GM21526 (cell line): ENCODE data around the gene KIF1A.
"Not testable (repeated sequence)": the region's sequence is repeated elsewhere in the genome, so short reads cannot be mapped to it uniquely, and the experiment has no call there.

ENCODE experiments used
- ATAC-seq: cut with Tn5 transposase; IDR thresholded peaks from one replicate; pipeline ENCODE4 v1.9.1; 2021; ENCODE audit warnings: moderate library complexity; ENCODE audit not compliant: unreplicated experiment, low FRiP score

Gene KIF1A

GRCh38 chr2:240705204-240705791, 114.7 kb downstream of the KIF1A start:
- no peak for ATAC-seq

GRCh38 chr2:240704651-240705050, 115.4 kb downstream of the KIF1A start:
- ATAC-seq, result no peak

GRCh38 chr2:240703417-240704341, 116.3 kb downstream of the KIF1A start:
- no peak for ATAC-seq

- ATAC-seq, result no peak
Measured at GRCh38 chr2:240702640-240703011, 117.4 kb downstream of the KIF1A start.

GRCh38 chr2:240701736-240702639, 118.0 kb downstream of the KIF1A start:
- ATAC-seq, result no peak

- no peak for ATAC-seq
Measured at GRCh38 chr2:240701091-240701735, 118.8 kb downstream of the KIF1A start.

- ATAC-seq, result not testable (repeated sequence)
Measured at GRCh38 chr2:240700616-240701015, 119.4 kb downstream of the KIF1A start.

- ATAC-seq, result not testable (repeated sequence)
Measured at GRCh38 chr2:240699835-240700234, 120.2 kb downstream of the KIF1A start.

GRCh38 chr2:240698852-240699561, 121.0 kb downstream of the KIF1A start:
- not testable (repeated sequence) for ATAC-seq

- ATAC-seq, result not testable (repeated sequence)
Measured at GRCh38 chr2:240696469-240696868, 123.5 kb downstream of the KIF1A start.

GRCh38 chr2:240695593-240695992, 124.4 kb downstream of the KIF1A start:
- ATAC-seq, result not testable (repeated sequence)

GRCh38 chr2:240694304-240694703, 125.7 kb downstream of the KIF1A start:
- not testable (repeated sequence) for ATAC-seq

- ATAC-seq, result not testable (repeated sequence)
Measured at GRCh38 chr2:240692583-240693561, 127.1 kb downstream of the KIF1A start.

- not testable (repeated sequence) for ATAC-seq
Measured at GRCh38 chr2:240691631-240692420, 128.2 kb downstream of the KIF1A start, which contains the start of gene AQP12A. AQP12A (plus strand) TSS chr2:240691866; CDS start chr2:240691914, 48 bp downstream.

- not testable (repeated sequence) for ATAC-seq
Measured at GRCh38 chr2:240691075-240691427, 129.0 kb downstream of the KIF1A start.

- ATAC-seq, result not testable (repeated sequence)
Measured at GRCh38 chr2:240690421-240691074, 129.5 kb downstream of the KIF1A start.

- ATAC-seq, result no peak
Measured at GRCh38 chr2:240689975-240690374, 130.0 kb downstream of the KIF1A start.
